ENCODE data around the gene PRRT1. TPM values are rescaled to one million over a fixed set of nuclear protein-coding genes. Genes with fewer than 3 reads are reported as not detected.
"Not testable (repeated sequence)": the region's sequence is repeated elsewhere in the genome, so short reads cannot be mapped to it uniquely, and the experiment has no call there.

The PRRT1 gene
- total RNA-seq, 1 donor from 2014 or later = 2.1 TPM

- H3K36me3 Mint-ChIP-seq (ENCODE audit: low read depth, unreplicated experiment) = peaks cover 7% of the 10 kb centered on the region
- peaks cover 26% of the 10 kb centered on the region for H3K4me1 Mint-ChIP-seq (ENCODE audit: unreplicated experiment)
- DNase-seq (ENCODE audit: low spot score) = no peak
- H3K27me3 Mint-ChIP-seq (ENCODE audit: unreplicated experiment) = peaks cover 23% of the 10 kb centered on the region
- H3K27ac Mint-ChIP-seq (ENCODE audit: unreplicated experiment) = no peak overlapping the region
- no peak for TF ChIP-seq CTCF (IDR thresholded peaks at IDR 0.05; ENCODE audit: unreplicated experiment)
- H3K4me3 Mint-ChIP-seq (ENCODE audit: unreplicated experiment) = no peak overlapping the region
- H3K9me3 Mint-ChIP-seq (ENCODE audit: unreplicated experiment) = no peaks in the 10 kb centered on the region
Measured at GRCh38 chr6:32146687-32147086, 5.1 kb downstream of the PRRT1 start.

GRCh38 chr6:32146287-32146686, 5.5 kb downstream of the PRRT1 start:
- DNase-seq (ENCODE audit: low spot score) = no peak
- Mint-ChIP-seq H3K4me1 (ENCODE audit: unreplicated experiment) (peaks cover 24% of the 10 kb centered on the region), H3K27me3 (ENCODE audit: unreplicated experiment) (peaks cover 23% of the 10 kb centered on the region), H3K27ac (ENCODE audit: unreplicated experiment) (no peak overlapping the region), H3K4me3 (ENCODE audit: unreplicated experiment) (no peak overlapping the region), H3K9me3 (ENCODE audit: unreplicated experiment) (no peaks in the 10 kb centered on the region), H3K36me3 (ENCODE audit: low read depth, unreplicated experiment) (peaks cover 7% of the 10 kb centered on the region)
- TF ChIP-seq CTCF (IDR thresholded peaks at IDR 0.05; ENCODE audit: unreplicated experiment) = no peak

- H3K9me3 Mint-ChIP-seq (ENCODE audit: unreplicated experiment); H3K27ac Mint-ChIP-seq (ENCODE audit: unreplicated experiment); H3K4me3 Mint-ChIP-seq (ENCODE audit: unreplicated experiment): not testable (repeated sequence)
Measured at GRCh38 chr6:32144238-32144637, 7.5 kb downstream of the PRRT1 start.

GRCh38 chr6:32140420-32141046, 11.2 kb downstream of the PRRT1 start:
- no peak for TF ChIP-seq CTCF (IDR thresholded peaks at IDR 0.05; ENCODE audit: unreplicated experiment)
- Mint-ChIP-seq H3K9me3 (ENCODE audit: unreplicated experiment) (no peaks in the 10 kb centered on the region), H3K27ac (ENCODE audit: unreplicated experiment) (no peak overlapping the region), H3K4me3 (ENCODE audit: unreplicated experiment) (no peak overlapping the region), H3K4me1 (ENCODE audit: unreplicated experiment) (no peaks in the 10 kb centered on the region), H3K36me3 (ENCODE audit: low read depth, unreplicated experiment) (no peaks in the 10 kb centered on the region), H3K27me3 (ENCODE audit: unreplicated experiment) (peaks cover 3% of the 10 kb centered on the region)
- DNase-seq (ENCODE audit: low spot score) = no peak

More at GRCh38 chr6:32144238-32144637, 7.5 kb downstream of the PRRT1 start:
- H3K4me1 Mint-ChIP-seq (ENCODE audit: unreplicated experiment) = peaks cover 13% of the 10 kb centered on the region
- DNase-seq (ENCODE audit: low spot score); H3K36me3 Mint-ChIP-seq (ENCODE audit: low read depth, unreplicated experiment): not testable (repeated sequence)
- H3K27me3 Mint-ChIP-seq (ENCODE audit: unreplicated experiment) = peaks cover 14% of the 10 kb centered on the region

GRCh38 chr6:32139590-32139989, 12.1 kb downstream of the PRRT1 start:
- Mint-ChIP-seq H3K4me3 (ENCODE audit: unreplicated experiment) (no peak overlapping the region), H3K27me3 (ENCODE audit: unreplicated experiment) (peaks cover 3% of the 10 kb centered on the region), H3K4me1 (ENCODE audit: unreplicated experiment) (no peaks in the 10 kb centered on the region), H3K9me3 (ENCODE audit: unreplicated experiment) (no peaks in the 10 kb centered on the region), H3K36me3 (ENCODE audit: low read depth, unreplicated experiment) (no peaks in the 10 kb centered on the region), H3K27ac (ENCODE audit: unreplicated experiment) (no peak overlapping the region)
- no peak for TF ChIP-seq CTCF (IDR thresholded peaks at IDR 0.05; ENCODE audit: unreplicated experiment)
- no peak for DNase-seq (ENCODE audit: low spot score)

Measured in endothelial cell (in vitro differentiated cells).